Activated naive CD4-positive, alpha-beta T cell treated with anti-CD3 and anti-CD28 coated beads, Interleukin-2, amount 50 U/mL, for 24 hours (primary cell): ENCODE data around the gene XG.
"Not testable (repeated sequence)": the region's sequence is repeated elsewhere in the genome, so short reads cannot be mapped to it uniquely, and the experiment has no call there.

Experiments
- H3K27ac Mint-ChIP-seq: one replicate; pipeline ENCODE4 v1.8.0; 2021; ENCODE audit warnings: mild to moderate bottlenecking, mixed read lengths
- H3K27me3 Mint-ChIP-seq: one replicate; pipeline ENCODE4 v1.8.0; 2021; ENCODE audit warnings: mixed read lengths
- H3K36me3 Mint-ChIP-seq: one replicate; pipeline ENCODE4 v1.8.0; 2021; ENCODE audit warnings: mixed read lengths
- H3K4me1 Mint-ChIP-seq: one replicate; pipeline ENCODE4 v1.8.0; 2021; ENCODE audit warnings: mixed read lengths
- H3K4me3 Mint-ChIP-seq: one replicate; pipeline ENCODE4 v1.8.0; 2021; ENCODE audit warnings: mild to moderate bottlenecking, mixed read lengths
- H3K9me3 Mint-ChIP-seq: one replicate; pipeline ENCODE4 v1.8.0; 2021; ENCODE audit warnings: mixed read lengths

XG gene

DNA sequence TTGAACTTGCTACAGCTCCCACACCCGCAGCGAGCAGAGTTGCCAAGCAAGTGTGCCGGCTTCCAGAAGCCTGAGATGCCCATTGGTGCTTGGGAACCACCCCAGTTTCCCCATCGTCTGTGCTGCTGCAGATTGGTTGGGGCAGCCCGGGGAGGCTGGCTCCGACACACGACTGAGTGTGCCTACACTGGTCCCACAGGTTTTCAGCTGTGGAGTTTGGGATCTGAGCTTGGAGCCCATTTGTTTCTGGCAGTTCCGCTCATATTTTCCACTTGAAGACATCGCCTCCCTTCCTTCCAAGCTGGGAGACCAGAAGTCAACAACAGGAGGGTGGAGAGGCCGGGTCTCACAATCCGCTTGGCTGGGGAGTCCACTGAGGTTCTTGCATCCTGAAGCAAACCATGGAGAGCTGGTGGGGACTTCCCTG, at the start of gene XG:
XG (plus strand) TSS at position 167 of the 427 bp plus-strand sequence; CDS start at position 402, 235 bp downstream.
- not testable (repeated sequence) for H3K4me3 Mint-ChIP-seq, H3K36me3 Mint-ChIP-seq, H3K4me1 Mint-ChIP-seq, H3K9me3 Mint-ChIP-seq, H3K27ac Mint-ChIP-seq, H3K27me3 Mint-ChIP-seq

GRCh38 chrX:2703991-2704369, 47.9 kb upstream of the XG start:
- H3K9me3 Mint-ChIP-seq = peaks cover 8% of the 10 kb centered on the region
- peaks cover 88% of the 10 kb centered on the region for H3K4me1 Mint-ChIP-seq
- H3K4me3 Mint-ChIP-seq = peak overlapping the region; percentile 82
- H3K27ac Mint-ChIP-seq = peak overlapping the region; percentile 91
- peaks cover 40% of the 10 kb centered on the region for H3K36me3 Mint-ChIP-seq
- H3K27me3 Mint-ChIP-seq = no peaks in the 10 kb centered on the region

DNA sequence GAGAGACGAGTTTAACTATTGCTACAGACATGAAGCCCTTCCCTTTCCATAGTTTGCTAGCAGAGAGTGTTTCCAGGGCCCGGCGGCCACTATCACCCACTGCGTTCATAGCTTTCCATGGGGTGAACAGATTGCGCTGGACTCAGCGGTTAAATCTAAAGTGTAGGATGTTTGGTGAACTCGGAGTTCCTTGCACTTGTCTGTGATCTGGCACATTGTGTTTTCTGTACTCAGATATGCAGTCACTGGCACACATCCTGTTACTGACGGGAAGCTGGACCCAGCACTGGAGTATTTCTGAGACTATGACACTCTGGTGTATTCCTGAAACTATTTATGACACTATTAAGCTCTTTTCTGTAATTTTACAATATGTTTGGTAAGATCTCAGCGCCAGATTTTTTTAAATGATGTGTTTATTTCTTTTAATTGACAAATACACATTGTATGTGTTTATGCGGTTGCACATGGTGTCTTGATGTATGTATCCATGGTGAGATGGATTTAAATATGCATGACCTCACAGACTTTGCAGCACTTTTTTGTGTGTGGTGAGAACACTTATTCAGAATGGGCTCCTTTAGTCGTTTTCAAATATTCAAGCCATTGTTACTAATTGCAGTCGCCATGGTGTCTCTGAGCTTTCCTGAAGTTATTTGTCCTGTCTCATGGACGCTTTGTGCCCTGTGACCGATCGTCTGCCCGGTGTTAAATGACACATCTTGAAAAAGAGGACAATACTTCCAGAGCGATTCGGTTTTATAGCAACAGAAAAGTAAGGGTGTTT, 46.6 kb upstream of the XG start:
- Mint-ChIP-seq H3K27me3 (no peaks in the 10 kb centered on the region), H3K36me3 (peaks cover 33% of the 10 kb centered on the region), H3K4me1 (peaks cover 90% of the 10 kb centered on the region), H3K27ac (peak overlapping the region; percentile 89), H3K4me3 (peak overlapping the region; percentile 70), H3K9me3 (peaks cover 6% of the 10 kb centered on the region)

DNA sequence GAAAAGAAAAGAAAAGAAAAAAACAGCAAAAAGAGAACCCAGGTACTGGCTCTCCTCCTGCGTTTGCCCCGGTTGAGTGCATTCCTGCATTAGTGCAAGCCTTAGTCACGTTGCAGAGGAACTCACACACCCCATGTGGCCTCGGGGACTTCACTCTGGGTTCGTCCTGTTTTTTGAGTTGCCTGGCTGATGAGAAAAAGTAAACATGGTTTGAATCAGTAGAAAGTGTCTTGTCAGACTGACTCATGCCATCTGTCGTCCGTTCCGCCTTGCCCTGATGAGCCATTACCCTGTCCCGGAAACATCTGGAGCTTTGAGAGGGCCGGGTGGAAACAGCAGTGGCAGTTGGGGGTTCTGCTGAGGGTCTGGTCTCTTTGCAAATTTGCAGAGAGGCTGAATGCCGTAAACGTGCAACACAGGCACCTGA, 44.5 kb upstream of the XG start:
- H3K27ac Mint-ChIP-seq = peak overlapping the region; percentile 90
- H3K4me3 Mint-ChIP-seq = peak overlapping the region; percentile 73
- H3K9me3 Mint-ChIP-seq = no peaks in the 10 kb centered on the region
- H3K4me1 Mint-ChIP-seq = peaks cover 87% of the 10 kb centered on the region
- peaks cover 21% of the 10 kb centered on the region for H3K36me3 Mint-ChIP-seq
- H3K27me3 Mint-ChIP-seq = no peaks in the 10 kb centered on the region

GRCh38 chrX:2708021-2708420, 43.8 kb upstream of the XG start:
- Mint-ChIP-seq H3K4me3 (peak overlapping the region; percentile 73), H3K4me1 (peaks cover 80% of the 10 kb centered on the region), H3K36me3 (peaks cover 21% of the 10 kb centered on the region), H3K9me3 (no peaks in the 10 kb centered on the region), H3K27me3 (no peaks in the 10 kb centered on the region), H3K27ac (peak overlapping the region; percentile 90)

DNA sequence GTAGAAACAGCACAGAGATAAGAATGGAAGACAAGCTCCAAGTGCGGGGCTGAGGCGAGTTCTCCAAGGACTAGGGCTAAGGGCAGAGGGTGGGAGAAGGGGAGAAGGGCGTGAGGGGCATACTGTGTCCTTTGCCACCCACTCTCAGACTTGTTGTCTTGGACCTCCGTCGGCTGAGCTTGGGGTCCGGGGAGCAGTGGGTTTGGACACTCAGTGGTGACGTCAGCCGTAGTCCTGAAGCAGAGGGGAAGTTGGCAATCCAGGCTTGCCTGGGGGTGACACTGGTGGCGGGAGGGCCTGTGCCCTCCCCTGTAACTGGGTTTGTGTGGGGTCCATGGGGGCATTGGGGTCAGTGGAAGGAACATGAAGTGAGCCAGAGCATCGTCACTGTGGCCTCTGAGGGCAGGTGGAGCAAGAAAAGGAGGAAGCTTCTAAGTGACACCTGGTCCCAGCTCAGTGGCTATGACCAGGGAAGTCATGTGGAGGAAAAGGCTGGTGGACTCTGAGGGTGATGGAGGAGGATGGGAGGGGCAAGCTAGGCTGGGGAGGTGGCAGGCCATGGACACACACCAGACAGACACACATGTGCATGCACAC, 43.1 kb upstream of the XG start:
- Mint-ChIP-seq H3K4me3 (peak overlapping the region; percentile 73), H3K36me3 (peaks cover 19% of the 10 kb centered on the region), H3K4me1 (peaks cover 74% of the 10 kb centered on the region), H3K9me3 (no peaks in the 10 kb centered on the region), H3K27me3 (no peaks in the 10 kb centered on the region), H3K27ac (peak overlapping the region; percentile 90)

- H3K36me3 Mint-ChIP-seq = peaks cover 20% of the 10 kb centered on the region
- no peaks in the 10 kb centered on the region for H3K9me3 Mint-ChIP-seq
- H3K4me3 Mint-ChIP-seq = peak overlapping the region; percentile 67
- peaks cover 74% of the 10 kb centered on the region for H3K4me1 Mint-ChIP-seq
- no peaks in the 10 kb centered on the region for H3K27me3 Mint-ChIP-seq
- H3K27ac Mint-ChIP-seq = peak overlapping the region; percentile 95
Measured at GRCh38 chrX:2709556-2709955, 42.3 kb upstream of the XG start.

GRCh38 chrX:2710041-2710840, 41.6 kb upstream of the XG start:
- Mint-ChIP-seq H3K4me1 (peaks cover 74% of the 10 kb centered on the region), H3K27me3 (no peaks in the 10 kb centered on the region), H3K4me3 (peak overlapping the region; percentile 67), H3K9me3 (no peaks in the 10 kb centered on the region), H3K27ac (peak overlapping the region; percentile 95), H3K36me3 (peaks cover 19% of the 10 kb centered on the region)

DNA sequence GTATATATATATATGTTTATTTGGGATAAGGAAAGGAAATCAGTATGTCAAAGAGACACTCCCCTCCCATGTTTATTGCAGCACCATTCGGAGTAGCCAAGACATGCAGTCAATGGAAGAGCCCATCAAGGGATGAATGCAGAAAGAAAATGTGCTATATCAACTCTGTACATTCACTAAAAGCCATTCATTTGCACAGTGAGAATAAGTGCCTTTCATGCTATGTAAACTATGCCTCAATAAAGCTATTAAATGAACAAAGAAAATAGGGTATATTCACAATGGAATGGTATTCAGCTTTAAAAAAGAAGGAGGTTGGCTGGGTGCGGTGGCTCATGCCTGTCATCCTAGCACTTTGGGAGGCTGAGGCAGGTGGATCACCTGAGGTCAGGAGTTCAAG, 40.4 kb upstream of the XG start:
- no peak overlapping the region for H3K27ac Mint-ChIP-seq
- H3K4me1 Mint-ChIP-seq = peaks cover 78% of the 10 kb centered on the region
- H3K4me3 Mint-ChIP-seq = no peak overlapping the region
- peaks cover 26% of the 10 kb centered on the region for H3K36me3 Mint-ChIP-seq
- H3K27me3 Mint-ChIP-seq = no peaks in the 10 kb centered on the region
- no peaks in the 10 kb centered on the region for H3K9me3 Mint-ChIP-seq

GRCh38 chrX:2712428-2712827, 39.4 kb upstream of the XG start:
- H3K27ac Mint-ChIP-seq = no peak overlapping the region
- H3K9me3 Mint-ChIP-seq = no peaks in the 10 kb centered on the region
- H3K4me3 Mint-ChIP-seq = no peak overlapping the region
- H3K27me3 Mint-ChIP-seq = no peaks in the 10 kb centered on the region
- peaks cover 77% of the 10 kb centered on the region for H3K4me1 Mint-ChIP-seq
- H3K36me3 Mint-ChIP-seq = peaks cover 25% of the 10 kb centered on the region

GRCh38 chrX:2712890-2713840, 38.7 kb upstream of the XG start:
- no peak overlapping the region for H3K4me3 Mint-ChIP-seq
- no peaks in the 10 kb centered on the region for H3K9me3 Mint-ChIP-seq
- peaks cover 77% of the 10 kb centered on the region for H3K4me1 Mint-ChIP-seq
- peaks cover 26% of the 10 kb centered on the region for H3K36me3 Mint-ChIP-seq
- H3K27me3 Mint-ChIP-seq = no peaks in the 10 kb centered on the region
- no peak overlapping the region for H3K27ac Mint-ChIP-seq

DNA sequence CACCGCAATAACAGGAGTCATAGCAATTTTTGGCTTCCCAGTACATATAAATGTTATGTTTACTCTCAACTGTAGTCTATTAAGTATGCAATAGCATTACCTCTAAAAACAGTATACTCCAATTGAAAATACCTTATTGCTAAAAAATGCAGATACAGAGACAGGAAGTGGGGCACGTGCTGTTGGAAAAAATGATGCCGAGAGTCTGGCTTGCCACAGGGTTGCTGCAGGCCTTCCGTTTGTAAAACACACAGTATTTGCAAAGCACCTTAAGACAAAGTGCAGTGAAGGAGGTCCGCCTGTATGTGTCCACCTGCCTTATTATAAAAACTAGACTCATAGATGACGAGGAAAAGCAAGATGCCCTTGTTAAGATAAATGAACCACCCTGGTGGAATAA, 37.3 kb upstream of the XG start:
- Mint-ChIP-seq H3K27ac (peak overlapping the region; percentile 89), H3K4me3 (peak overlapping the region; percentile 41), H3K9me3 (no peaks in the 10 kb centered on the region), H3K27me3 (no peaks in the 10 kb centered on the region), H3K4me1 (peaks cover 70% of the 10 kb centered on the region), H3K36me3 (peaks cover 26% of the 10 kb centered on the region)

GRCh38 chrX:2715066-2715600, 36.7 kb upstream of the XG start:
- H3K27ac Mint-ChIP-seq = peak overlapping the region; percentile 89
- H3K4me3 Mint-ChIP-seq = peak overlapping the region; percentile 43
- peaks cover 66% of the 10 kb centered on the region for H3K4me1 Mint-ChIP-seq
- H3K36me3 Mint-ChIP-seq = peaks cover 27% of the 10 kb centered on the region
- no peaks in the 10 kb centered on the region for H3K9me3 Mint-ChIP-seq
- no peaks in the 10 kb centered on the region for H3K27me3 Mint-ChIP-seq

DNA sequence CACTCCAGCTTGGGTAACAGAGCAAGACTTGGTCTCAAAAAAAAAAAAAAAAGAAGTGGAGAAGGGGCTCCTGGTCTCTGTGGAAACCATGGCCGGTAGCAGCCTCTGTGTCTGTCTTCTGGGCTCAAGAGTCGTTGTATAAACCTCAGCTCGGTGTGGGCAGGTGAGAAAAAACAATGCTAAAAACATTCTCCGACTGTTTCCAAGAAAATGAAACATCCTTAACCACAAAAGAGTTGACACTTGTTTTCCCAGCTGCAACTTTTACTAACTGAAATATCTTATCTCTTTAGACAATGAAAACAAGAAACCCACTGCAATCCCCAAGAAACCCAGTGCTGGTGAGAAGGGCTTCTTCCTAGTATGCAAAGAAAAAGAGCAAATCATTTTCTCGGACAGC, 34.5 kb upstream of the XG start:
- peaks cover 27% of the 10 kb centered on the region for H3K36me3 Mint-ChIP-seq
- peaks cover 48% of the 10 kb centered on the region for H3K4me1 Mint-ChIP-seq
- H3K9me3 Mint-ChIP-seq = no peaks in the 10 kb centered on the region
- no peaks in the 10 kb centered on the region for H3K27me3 Mint-ChIP-seq
- H3K4me3 Mint-ChIP-seq = no peak overlapping the region
- peak overlapping the region; percentile 35 for H3K27ac Mint-ChIP-seq

- Mint-ChIP-seq H3K4me1 (peaks cover 45% of the 10 kb centered on the region), H3K9me3 (no peaks in the 10 kb centered on the region), H3K4me3 (no peak overlapping the region), H3K27me3 (no peaks in the 10 kb centered on the region), H3K27ac (peak overlapping the region; percentile 43), H3K36me3 (peaks cover 33% of the 10 kb centered on the region)
Measured at GRCh38 chrX:2718821-2719220, 33.0 kb upstream of the XG start.
